Pancreas (tissue), 10 donors: ENCODE measurements around the gene SLC26A3. TPM values are rescaled to one million over a fixed set of nuclear protein-coding genes. Genes with fewer than 3 reads are reported as not detected.

Experiments
- ATAC-seq, 4 donors: fragments of 200-7000 bp; cut with Tn5 transposase; one replicate each; pipeline versions ENCODE4 v1.8.0 to v1.9.1; 2020; ENCODE audit warnings: mild to moderate bottlenecking in 4 of 4, moderate library complexity in 4 of 4
- DNase-seq, 6 donors: peaks; one replicate each; pipeline ENCODE4 v3.0.0-alpha.2; 2020
- FAIRE-seq: peaks from 2 replicates; lab custom pipeline; 2012; peaks lifted over from hg19 to GRCh38; lab: Jason Lieb, UNC
- H3K27ac ChIP-seq, 4 donors: fragments of 200-600 bp; sonication (generic); 1 replicate in 3 of 4; 2 replicates in 1 of 4; pipeline versions ENCODE4 v1.5.0 to v1.8.0; 2020
- H3K27me3 ChIP-seq, 4 donors: fragments of 200-600 bp; one replicate each; pipeline ENCODE4 v1.8.0; 2021
- H3K36me3 ChIP-seq, 3 donors: fragments of 200-600 bp; sonication (generic) in 1 of 3; one replicate each; pipeline versions ENCODE4 v1.5.0 to v1.8.0; 2020 to 2021
- H3K4me1 ChIP-seq, 3 donors: fragments of 200-600 bp; one replicate each; pipeline ENCODE4 v1.8.0; 2021
- H3K4me3 ChIP-seq, 4 donors: fragments of 200-600 bp; sonication (generic) in 2 of 4; one replicate each; pipeline versions ENCODE4 v1.5.0 to v1.8.0; 2020 to 2021
- H3K9me3 ChIP-seq, 4 donors: fragments of 200-600 bp; one replicate each; pipeline ENCODE4 v1.8.0; 2021
- CTCF ChIP-seq, 4 donors: fragments of 200-600 bp; sonication (generic) in 3 of 4; IDR thresholded peaks; one replicate each; pipeline versions ENCODE4 v1.5.0 to v1.8.0; 2021; ENCODE audit warnings: antibody characterized with exemption in 4 of 4
- WGBS, 2 donors: extraction: QIAGEN DNeasy Blood & Tissue Kit; methylation state at CpG; one replicate each; pipeline ENCODE4 v1.1.7; 2013; 5-methylcytosine and 5-hydroxymethylcytosine counted together
- intact Hi-C, 3 donors: fragments of 100-400 bp; cut with DNase I; formaldehyde crosslinking; loops; one replicate each; pipeline versions ENCODE4 v1.11.1 to v1.14.2; 2022
- polyA plus RNA-seq, 2 donors: library from polyadenylated mRNA; stranded (reverse); fragments of 200-250 nt; gene quantifications; one replicate each; pipeline ENCODE4 v1.2.3, GENCODE V29; 2013
- total RNA-seq, 6 donors: library from RNA; stranded (reverse); fragmentation: NEBNext Ultra II Directional in 4 of 6; extraction: Animal tissue kit (Norgen Biotek cat#: 25700) in 4 of 6; gene quantifications; one replicate each; pipeline versions ENCODE4 v1.2.1 to v1.2.4, GENCODE V29; 2021 to 2023
- donor health status: healthy with polysubstance abuse.
- donor health status: DM: no; HTN: no; CAD: no; lungs with moderate emphysema.
- donor health status: DM: no; HTN: no; CAD: no.
- donor health status: control.
- donor health status: control.
- donor health status: Bipolar disorder and iron deficiency.
- donor health status: DM: yes; HTN: yes; CAD: no.
- donor health status: DM: no; HTN: no; CAD: no.
- donor health status: DM: no; HTN: no; CAD: no.
- donor health status: DM: yes; HTN: yes; CAD: no.

SLC26A3 gene
- total and polyA plus RNA-seq, 8 donors: 0.23 to 1.1 (median 0.34) TPM; not detected in 5

- no peaks in the 10 kb centered on the region for H3K27me3 ChIP-seq
- no peak for DNase-seq
- intact Hi-C loops: no loop called here
- 48 to 68% methylated on average over 1 of the region's 1 CpG for WGBS, 2 donors
- no peaks in the 10 kb centered on the region for H3K36me3 ChIP-seq
- H3K4me1 ChIP-seq: no peaks in the 10 kb centered on the region
- no peaks in the 10 kb centered on the region for H3K9me3 ChIP-seq
- H3K4me3 ChIP-seq: no peak overlapping the region
- H3K27ac ChIP-seq: no peak overlapping the region
- ATAC-seq: no peak
- FAIRE-seq: no peak
- no peak for TF ChIP-seq CTCF (IDR thresholded peaks at IDR 0.05)
These were observed 34.8 kb downstream of the SLC26A3 start for GRCh38 chr7:107768263-107768662.

- no peak for ATAC-seq
- no peak for DNase-seq
- H3K4me1 ChIP-seq: no peaks in the 10 kb centered on the region
- H3K9me3 ChIP-seq: no peaks in the 10 kb centered on the region
- FAIRE-seq: no peak
- intact Hi-C loops: no loop called here
- 87 to 89% methylated on average over 2 of the region's 2 CpGs for WGBS, 2 donors
- no peak for TF ChIP-seq CTCF (IDR thresholded peaks at IDR 0.05)
- H3K4me3 ChIP-seq: no peak overlapping the region
- H3K27me3 ChIP-seq: no peaks in the 10 kb centered on the region
- no peaks in the 10 kb centered on the region for H3K36me3 ChIP-seq
- no peak overlapping the region for H3K27ac ChIP-seq
These were observed 35.6 kb downstream of the SLC26A3 start for GRCh38 chr7:107767391-107767790.

GRCh38 chr7:107758667-107759066 is 44.4 kb downstream of the SLC26A3 start:
- no peaks in the 10 kb centered on the region for H3K27me3 ChIP-seq
- H3K4me1 ChIP-seq: no peaks in the 10 kb centered on the region
- FAIRE-seq (no peak), ATAC-seq (peak in 1 of 4 donors; percentile 18), DNase-seq (no peak)
- WGBS, 2 donors: 97 to 100% methylated on average over 1 of the region's 1 CpG
- peaks cover 4 to 49% (median 18%) of the 10 kb centered on the region in 3 donors for H3K36me3 ChIP-seq
- H3K9me3 ChIP-seq: no peaks in the 10 kb centered on the region
- no peak for TF ChIP-seq CTCF (IDR thresholded peaks at IDR 0.05)
- H3K27ac ChIP-seq: no peak overlapping the region
- H3K4me3 ChIP-seq: no peak overlapping the region
- intact Hi-C loops: loop anchor here in 1 of 3 donors (5.0 kb wide), 1 partner anchor 114 kb away; no protein-coding TSS in a partner anchor

GRCh38 chr7:107754642-107755041 is 48.4 kb downstream of the SLC26A3 start:
- Histone ChIP-seq H3K27ac (no peak overlapping the region), H3K9me3 (no peaks in the 10 kb centered on the region), H3K4me3 (no peak overlapping the region), H3K27me3 (no peaks in the 10 kb centered on the region), H3K4me1 (no peaks in the 10 kb centered on the region), H3K36me3 (peaks cover 4 to 71% (median 26%) of the 10 kb centered on the region in 3 donors)
- no peak for TF ChIP-seq CTCF (IDR thresholded peaks at IDR 0.05)
- WGBS, 2 donors: 97 to 99% methylated on average over 2 of the region's 2 CpGs
- DNase-seq (no peak), ATAC-seq (no peak), FAIRE-seq (no peak)
- intact Hi-C loops: loop anchor here in 1 of 3 donors (5.0 kb wide), 1 partner anchor 118 kb away; no protein-coding TSS in a partner anchor

- Histone ChIP-seq H3K27me3 (no peaks in the 10 kb centered on the region), H3K4me3 (no peak overlapping the region), H3K36me3 (peaks cover 0 to 51% (median 15%) of the 10 kb centered on the region in 3 donors), H3K4me1 (peaks cover 0 to 11% (median under 1%) of the 10 kb centered on the region in 3 donors), H3K9me3 (no peaks in the 10 kb centered on the region), H3K27ac (no peak overlapping the region)
- no peak for TF ChIP-seq CTCF (IDR thresholded peaks at IDR 0.05)
- FAIRE-seq (no peak), ATAC-seq (no peak), DNase-seq (no peak)
- 97% methylated on average over 7 of the region's 7 CpGs for WGBS, 2 donors
- intact Hi-C loops: no loop called here
These were observed 51.9 kb downstream of the SLC26A3 start for GRCh38 chr7:107751113-107751512.
